CD14-positive monocyte (primary cell): ENCODE measurements around the gene GOSR2. TPM values are rescaled to one million over a fixed set of nuclear protein-coding genes. Genes with fewer than 3 reads are reported as not detected.

Source experiments
- DNase-seq, 3 donors: peaks; one replicate each; pipeline ENCODE4 v3.0.0-alpha.2; 2011 to 2022
- H2AFZ ChIP-seq: 2 replicates; pipeline ENCODE4 v1.6.0; 2012; ENCODE audit warnings: mild to moderate bottlenecking, low read depth, low read length, inconsistent platforms; ENCODE audit not compliant: insufficient read depth, poor library complexity, severe bottlenecking
- H3K27ac ChIP-seq, 2 donors: 1 replicate in 1 of 2; 2 replicates in 1 of 2; pipeline ENCODE4 v1.5.1; 2012 to 2013; ENCODE audit warnings: low read length in 2 of 2, control low read depth in 1 of 2, inconsistent platforms in 1 of 2, low read depth in 1 of 2, mild to moderate bottlenecking in 1 of 2
- H3K27me3 ChIP-seq, 2 donors: one replicate each; pipeline versions ENCODE4 v1.6.0 to v1.6.1; 2011 to 2013; ENCODE audit warnings: low read length in 2 of 2; ENCODE audit not compliant: control insufficient read depth in 2 of 2, insufficient read depth in 2 of 2
- H3K36me3 ChIP-seq, 2 donors: replicated peaks in 1 of 2; 1 replicate in 1 of 2; 2 replicates in 1 of 2; pipeline versions ENCODE4 v1.5.1 to v1.6.1; 2012 to 2013; ENCODE audit warnings: low read length in 2 of 2, control low read depth in 1 of 2, inconsistent platforms in 1 of 2, mild to moderate bottlenecking in 1 of 2; ENCODE audit not compliant: insufficient read depth in 2 of 2, control insufficient read depth in 1 of 2
- H3K4me1 ChIP-seq, 2 donors: 1 replicate in 1 of 2; 2 replicates in 1 of 2; pipeline versions ENCODE4 v1.5.1 to v1.6.1; 2012 to 2013; ENCODE audit warnings: low read length in 2 of 2, control low read depth in 1 of 2, inconsistent platforms in 1 of 2, mild to moderate bottlenecking in 1 of 2, moderate library complexity in 1 of 2; ENCODE audit not compliant: insufficient read depth in 2 of 2, control insufficient read depth in 1 of 2
- H3K4me2 ChIP-seq: replicated peaks from 2 replicates; pipeline ENCODE3; 2012; ENCODE audit warnings: low read length, moderate library complexity, mild to moderate bottlenecking; ENCODE audit not compliant: poor library complexity, severe bottlenecking; ENCODE audit errors: extremely low read depth
- H3K4me3 ChIP-seq, 3 experiments: fragments of 200-600 bp in 1 of 3; sonication (generic) in 1 of 3; replicated peaks in 1 of 3; 1 replicate in 2 of 3; 2 replicates in 1 of 3; pipeline ENCODE4 v1.5.1; 2011 to 2013; ENCODE audit warnings: low read length in 3 of 3, mild to moderate bottlenecking in 3 of 3, control low read depth in 2 of 3, low read depth in 2 of 3, inconsistent platforms in 1 of 3, moderate library complexity in 1 of 3
- H3K79me2 ChIP-seq: 2 replicates; pipeline ENCODE4 v1.6.0; 2012; ENCODE audit warnings: mild to moderate bottlenecking, control low read depth, inconsistent platforms, low read length, moderate library complexity; ENCODE audit not compliant: insufficient read depth
- H3K9ac ChIP-seq: 2 replicates; pipeline ENCODE4 v1.6.0; 2017; ENCODE audit warnings: low read length, mild to moderate bottlenecking; ENCODE audit not compliant: insufficient read depth, poor library complexity, severe bottlenecking
- H3K9me3 ChIP-seq, 2 donors: replicated peaks in 1 of 2; 1 replicate in 1 of 2; 2 replicates in 1 of 2; pipeline versions ENCODE4 v1.5.1 to v1.6.1; 2012 to 2013; ENCODE audit warnings: low read length in 2 of 2, control low read depth in 1 of 2; ENCODE audit not compliant: control insufficient read depth in 1 of 2, insufficient read depth in 1 of 2
- H4K20me1 ChIP-seq: 2 replicates; pipeline ENCODE4 v1.6.0; 2012; ENCODE audit warnings: mild to moderate bottlenecking, low read length, control low read depth, moderate library complexity; ENCODE audit not compliant: insufficient read depth
- H3K27ac Mint-ChIP-seq, 7 donors: one replicate each; pipeline ENCODE4 v1.8.0; 2020; ENCODE audit warnings: mild to moderate bottlenecking in 7 of 7, mixed read lengths in 7 of 7, moderate library complexity in 6 of 7, inconsistent platforms in 2 of 7
- H3K27me3 Mint-ChIP-seq, 3 donors: one replicate each; pipeline ENCODE4 v1.8.0; 2021 to 2022; ENCODE audit warnings: low read depth in 3 of 3, mild to moderate bottlenecking in 3 of 3, mixed read lengths in 3 of 3, moderate library complexity in 3 of 3, inconsistent platforms in 1 of 3
- H3K36me3 Mint-ChIP-seq, 2 donors: one replicate each; pipeline ENCODE4 v1.8.0; 2020; ENCODE audit warnings: mixed read lengths in 2 of 2, inconsistent platforms in 1 of 2, mild to moderate bottlenecking in 1 of 2
- H3K4me1 Mint-ChIP-seq: one replicate; pipeline ENCODE4 v1.8.0; 2020; ENCODE audit warnings: mild to moderate bottlenecking, mixed read lengths
- H3K4me3 Mint-ChIP-seq, 2 donors: one replicate each; pipeline ENCODE4 v1.8.0; 2020; ENCODE audit warnings: mild to moderate bottlenecking in 2 of 2, mixed read lengths in 2 of 2, moderate library complexity in 1 of 2
- H3K9me3 Mint-ChIP-seq, 7 donors: one replicate each; pipeline ENCODE4 v1.8.0; 2020 to 2022; ENCODE audit warnings: mixed read lengths in 7 of 7, mild to moderate bottlenecking in 6 of 7, moderate library complexity in 6 of 7, inconsistent platforms in 2 of 7
- CTCF ChIP-seq: fragments of 200-600 bp; IDR thresholded peaks from one replicate; pipeline ENCODE4 v1.8.0; 2022; ENCODE audit warnings: antibody characterized with exemption, mild to moderate bottlenecking
- WGBS: methylation state at CpG from one replicate; pipeline ENCODE4 v1.1.5; 2013; ENCODE audit warnings: missing lambda C conversion rate; ENCODE audit not compliant: insufficient coverage; 5-methylcytosine and 5-hydroxymethylcytosine counted together
- intact Hi-C, 2 donors: fragments of 100-400 bp; cut with micrococcal nuclease; formaldehyde crosslinking; loops; one replicate each; pipeline versions ENCODE4 v1.15.0 to v1.15.1; 2023
- polyA plus RNA-seq, 3 donors: library from polyadenylated mRNA; depleted of rRNA in 1 of 3; unstranded in 2 of 3; stranded (reverse) in 1 of 3; fragments of 300-500 nt in 2 of 3; fragments of >200 nt in 1 of 3; fragmentation: Illumina TruSeq in 2 of 3; gene quantifications; 1 replicate in 2 of 3; 2 replicates in 1 of 3; pipeline ENCODE4 v1.2.3, GENCODE V29; 2012 to 2021
- small RNA-seq: library from RNA; depleted of rRNA; stranded (forward); fragments of <200 nt; gene quantifications from one replicate; pipeline ENCODE3, GENCODE V24; 2012; ENCODE audit warnings: low read depth; ENCODE audit not compliant: insufficient read length

The GOSR2 gene
- polyA plus RNA-seq, 3 donors = 25.2 to 31.1 (median 27.7) TPM

DNA sequence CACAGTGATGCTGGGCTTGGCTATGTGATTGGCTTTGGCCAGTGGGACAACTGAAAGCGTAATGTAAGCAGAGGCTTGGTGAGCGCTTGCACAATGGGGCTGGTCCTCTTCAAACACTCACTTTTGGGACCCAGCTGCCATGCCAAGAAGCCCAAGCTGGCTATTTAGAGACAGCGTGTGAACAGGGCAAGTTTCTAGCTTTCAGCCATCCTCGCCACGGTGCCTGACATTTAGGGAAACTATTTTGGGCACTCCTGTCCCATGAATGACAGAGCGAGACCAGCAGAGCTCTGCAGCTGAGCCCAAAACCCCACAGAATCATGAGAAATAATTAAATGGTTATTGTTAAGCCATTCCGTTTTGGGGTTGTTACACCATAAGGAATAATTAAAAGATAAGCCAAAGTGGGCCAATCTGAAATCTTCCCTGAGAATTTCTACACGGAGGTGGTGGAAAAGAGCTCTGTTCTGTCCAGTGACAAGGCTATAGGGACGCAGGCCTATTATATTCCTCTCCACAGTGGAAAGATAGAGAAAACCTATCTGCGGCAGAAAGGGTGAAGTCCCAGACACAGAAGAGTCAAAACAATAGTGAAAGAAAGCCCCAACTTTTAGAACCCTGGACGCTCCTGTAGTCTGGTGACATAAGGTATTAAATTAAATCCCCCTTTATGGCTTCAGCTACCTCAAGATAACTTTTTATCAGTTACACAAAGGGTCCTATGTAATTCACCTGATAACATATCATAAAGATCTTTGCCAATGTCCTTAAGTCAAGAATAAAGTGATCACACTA, 66.9 kb downstream of the GOSR2 start:
- H3K9me3 Mint-ChIP-seq = no peaks in the 10 kb centered on the region
- DNase-seq = no peak
- H3K27me3 Mint-ChIP-seq = peaks cover 5 to 15% (median 6%) of the 10 kb centered on the region in 3 donors
- Histone ChIP-seq H4K20me1 (no peaks in the 10 kb centered on the region), H3K36me3 (no peaks in the 10 kb centered on the region), H3K79me2 (no peaks in the 10 kb centered on the region), H3K9ac (no peak overlapping the region), H3K27me3 (no peaks in the 10 kb centered on the region), H2AFZ (no peak overlapping the region), H3K4me2 (no peak overlapping the region), H3K4me1 (no peaks in the 10 kb centered on the region), H3K9me3 (no peaks in the 10 kb centered on the region), H3K4me3 (no peak overlapping the region), H3K27ac (no peak overlapping the region)
- no peaks in the 10 kb centered on the region for H3K36me3 Mint-ChIP-seq
- no peak for TF ChIP-seq CTCF
- intact Hi-C loops = no loop called here
- no peak overlapping the region for H3K27ac Mint-ChIP-seq
- no peaks in the 10 kb centered on the region for H3K4me1 Mint-ChIP-seq
- H3K4me3 Mint-ChIP-seq = no peak overlapping the region
- WGBS = 33% methylated on average over 3 of the region's 11 CpGs

DNA sequence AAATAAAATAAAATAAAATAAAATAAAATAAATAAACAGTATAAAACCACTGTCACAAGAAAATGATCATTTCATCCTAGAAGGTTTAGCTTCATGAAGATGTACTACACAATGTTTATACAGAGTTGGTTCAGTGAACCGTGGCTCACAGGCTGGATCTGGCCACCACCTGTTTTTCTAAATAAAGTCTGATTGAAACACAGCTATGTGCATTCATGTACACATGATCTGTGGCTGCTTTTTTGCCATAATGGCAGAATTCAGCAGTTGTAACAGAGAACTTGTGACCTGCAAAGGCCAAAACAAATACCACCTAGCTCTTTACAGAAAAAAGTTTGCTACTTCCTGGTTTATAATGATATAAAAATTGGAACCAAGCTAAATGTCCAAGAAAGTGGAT, 68.7 kb downstream of the GOSR2 start:
- H3K36me3 Mint-ChIP-seq = no peaks in the 10 kb centered on the region
- no peak overlapping the region for H3K4me3 Mint-ChIP-seq
- Histone ChIP-seq H3K4me3 (no peak overlapping the region), H4K20me1 (no peaks in the 10 kb centered on the region), H3K79me2 (no peaks in the 10 kb centered on the region), H2AFZ (no peak overlapping the region), H3K36me3 (no peaks in the 10 kb centered on the region), H3K4me2 (no peak overlapping the region), H3K27ac (no peak overlapping the region), H3K9ac (no peak overlapping the region), H3K4me1 (no peaks in the 10 kb centered on the region), H3K27me3 (no peaks in the 10 kb centered on the region), H3K9me3 (no peaks in the 10 kb centered on the region)
- DNase-seq = no peak
- H3K27ac Mint-ChIP-seq = no peak overlapping the region
- TF ChIP-seq CTCF = no peak
- WGBS = 82% methylated on average over 1 of the region's 1 CpG
- intact Hi-C loops = no loop called here
- no peaks in the 10 kb centered on the region for H3K9me3 Mint-ChIP-seq
- H3K27me3 Mint-ChIP-seq = peaks cover 3 to 15% (median 6%) of the 10 kb centered on the region in 3 donors
- no peaks in the 10 kb centered on the region for H3K4me1 Mint-ChIP-seq

Small RNA genes within 50 kb of the gene (small RNA-seq; reads per million reads assigned to genes)
- not detected for gene MIR5089
- not detected for gene RNU6ATAC3P

Other genes starting within 250 kb of the GOSR2 start
- under 1 TPM in 1 of 3 donors, not detected in 2; 0.01 TPM for gene WNT3, start 104.5 kb upstream of the GOSR2 start, polyA plus RNA-seq
- under 1 TPM in 1 of 3 donors, not detected in 2; 0.19 TPM for gene WNT9B, start 71.6 kb upstream of the GOSR2 start, polyA plus RNA-seq
- gene RPRML, start 56.1 kb downstream of the GOSR2 start, polyA plus RNA-seq = not detected